Amniotic stem cell (primary cell): ENCODE measurements around the gene SPATS2L.

Experiments used
- DNase-seq: peaks from one replicate; lab custom pipeline; 2025; lab: John Stamatoyannopoulos, UW

The SPATS2L gene

DNA sequence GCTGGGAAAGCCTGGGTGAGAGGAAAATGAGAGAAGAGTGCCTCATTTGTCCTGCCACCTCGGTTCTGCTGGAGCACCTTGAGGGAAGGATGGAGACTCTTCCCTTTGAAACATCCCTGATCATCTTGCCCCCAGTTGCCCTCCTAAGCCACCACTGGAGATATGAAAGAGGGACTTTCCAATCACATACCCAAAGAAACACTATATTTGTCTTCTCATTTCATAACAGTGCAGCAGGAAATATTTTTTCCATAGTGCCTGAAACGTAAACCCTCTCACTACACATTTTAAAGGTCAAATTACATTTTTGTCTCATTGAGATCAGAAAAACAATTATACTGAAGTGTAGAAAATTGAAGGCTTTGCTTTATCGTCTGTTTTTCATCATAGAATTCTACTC is 140.1 kb downstream of the SPATS2L start:
- DNase-seq, result no peak

DNA sequence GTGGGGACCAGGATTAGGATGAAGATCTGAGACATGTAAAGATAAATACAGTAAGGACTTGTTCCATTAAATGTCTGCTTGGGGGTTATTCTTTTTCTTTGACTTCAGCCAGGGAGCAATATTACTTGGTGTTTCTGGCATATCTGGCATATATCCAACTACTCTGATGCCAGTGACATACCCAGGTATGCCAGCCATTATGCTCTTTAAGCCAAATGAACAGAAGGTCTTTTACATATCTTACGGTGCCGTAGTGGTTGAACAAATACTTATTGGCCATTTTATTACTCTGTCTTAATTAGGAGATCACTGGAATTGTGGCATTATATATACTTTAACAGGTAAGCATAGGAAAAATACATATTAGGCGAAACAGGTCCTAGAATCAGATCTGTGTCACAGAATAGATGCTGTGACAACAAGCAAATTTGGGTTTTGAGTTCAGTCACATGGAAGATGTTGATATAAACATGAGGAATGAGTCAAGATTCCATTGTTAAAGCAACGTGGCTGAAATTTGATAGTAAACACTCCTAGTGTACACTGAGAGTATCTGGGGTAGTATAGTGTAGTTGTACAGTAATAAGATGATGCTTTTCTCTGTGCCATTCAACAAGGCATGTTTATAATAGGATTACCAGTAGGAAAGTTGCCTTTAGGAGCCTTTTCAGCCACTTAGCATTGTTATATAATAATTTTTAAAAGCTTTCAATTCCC is 140.8 kb downstream of the SPATS2L start:
- DNase-seq, result no peak

DNA sequence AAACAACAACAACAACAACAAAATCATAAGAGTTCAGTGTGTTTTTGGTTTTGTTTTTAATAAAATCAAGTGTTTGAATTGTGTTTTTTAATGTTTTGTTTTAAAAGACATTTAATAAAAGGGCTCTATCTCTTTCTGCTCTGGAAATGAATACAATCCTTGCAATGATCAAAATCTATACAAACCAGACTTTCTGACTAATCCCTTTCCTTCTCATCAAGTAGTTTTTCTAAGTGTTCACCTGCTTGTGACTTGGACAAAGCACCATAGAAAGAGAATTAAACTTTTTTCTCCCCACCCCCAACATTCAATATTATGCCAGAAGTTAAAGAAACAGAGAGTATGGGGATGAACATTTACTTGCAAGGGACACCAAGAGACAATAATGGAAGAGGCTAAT is 142.0 kb downstream of the SPATS2L start:
- no peak for DNase-seq

DNA sequence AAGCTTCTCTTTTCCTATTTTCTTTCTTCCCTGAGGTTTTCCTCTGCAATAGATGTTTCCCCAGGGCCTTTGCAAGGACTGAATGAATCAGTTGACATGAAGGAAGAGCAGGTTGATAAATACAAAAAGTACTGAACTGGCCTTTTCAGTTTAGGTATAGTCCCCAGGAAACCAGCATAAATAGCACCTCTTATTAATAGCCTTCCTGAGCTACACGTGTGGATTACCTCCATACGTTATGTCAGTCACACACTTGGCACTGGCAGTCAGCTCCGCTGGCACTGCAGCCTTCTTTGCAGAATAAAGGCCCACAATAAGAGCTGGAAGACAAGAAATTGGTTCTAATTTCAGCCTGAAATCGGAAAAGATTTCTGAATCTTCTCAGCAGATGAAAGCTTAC is 142.7 kb downstream of the SPATS2L start:
- no peak for DNase-seq

DNA sequence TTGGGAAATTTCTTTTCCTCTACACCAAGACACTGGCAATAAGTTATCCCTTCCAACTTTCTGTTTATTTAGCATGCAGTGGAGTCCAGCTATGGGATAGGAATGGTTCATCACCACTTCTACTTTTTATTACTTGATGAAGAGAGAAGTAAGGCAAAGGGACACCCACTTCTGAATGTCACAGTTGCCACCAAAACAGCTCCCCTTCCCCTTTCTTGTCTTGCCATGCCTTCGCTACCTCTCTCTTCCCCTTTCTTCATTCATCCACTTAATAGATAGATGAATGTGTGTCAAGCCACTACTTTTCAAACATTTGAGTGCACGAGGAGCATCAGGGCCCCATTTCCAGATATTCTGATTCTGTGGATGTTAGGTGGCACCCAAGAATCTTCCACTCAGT is 143.8 kb downstream of the SPATS2L start:
- DNase-seq, result no peak

DNA sequence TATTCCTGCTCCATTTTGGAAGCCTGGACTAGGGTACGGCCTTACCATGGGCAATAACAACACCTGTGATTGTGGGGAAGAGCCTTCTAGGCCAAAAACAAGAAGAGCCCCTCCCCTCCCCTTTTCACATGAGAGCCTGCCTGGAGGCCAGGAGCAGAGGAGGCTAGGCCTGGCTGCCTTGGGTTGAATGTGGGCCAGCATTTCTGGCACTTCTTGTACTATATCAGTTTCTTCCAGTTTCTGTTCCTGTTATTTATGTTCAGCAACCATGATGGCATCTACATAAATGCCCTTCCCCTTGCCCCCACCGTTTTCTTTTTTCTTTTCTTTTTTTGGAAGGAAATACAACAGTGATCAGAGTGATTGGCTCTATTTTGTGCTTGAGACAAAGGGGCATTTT is 145.0 kb downstream of the SPATS2L start:
- DNase-seq, result no peak

DNA sequence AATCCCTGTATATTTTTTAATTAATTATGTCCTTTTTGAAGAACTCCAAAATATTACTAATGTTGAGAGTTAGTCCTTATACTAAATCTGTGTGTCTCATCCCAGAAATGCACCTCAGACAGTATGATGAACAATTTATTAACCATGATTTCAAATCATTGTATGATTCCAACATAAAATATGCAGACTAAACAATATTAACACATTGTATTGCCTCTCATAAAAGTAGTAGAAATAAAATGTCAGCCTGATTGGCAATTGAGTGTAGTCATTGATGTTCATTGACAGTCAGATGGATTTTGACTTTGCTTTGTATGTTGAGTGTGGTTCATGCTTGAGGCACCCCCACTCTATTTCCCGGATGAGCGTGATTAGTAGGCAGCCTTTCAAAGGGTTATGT is 145.9 kb downstream of the SPATS2L start:
- no peak for DNase-seq

DNA sequence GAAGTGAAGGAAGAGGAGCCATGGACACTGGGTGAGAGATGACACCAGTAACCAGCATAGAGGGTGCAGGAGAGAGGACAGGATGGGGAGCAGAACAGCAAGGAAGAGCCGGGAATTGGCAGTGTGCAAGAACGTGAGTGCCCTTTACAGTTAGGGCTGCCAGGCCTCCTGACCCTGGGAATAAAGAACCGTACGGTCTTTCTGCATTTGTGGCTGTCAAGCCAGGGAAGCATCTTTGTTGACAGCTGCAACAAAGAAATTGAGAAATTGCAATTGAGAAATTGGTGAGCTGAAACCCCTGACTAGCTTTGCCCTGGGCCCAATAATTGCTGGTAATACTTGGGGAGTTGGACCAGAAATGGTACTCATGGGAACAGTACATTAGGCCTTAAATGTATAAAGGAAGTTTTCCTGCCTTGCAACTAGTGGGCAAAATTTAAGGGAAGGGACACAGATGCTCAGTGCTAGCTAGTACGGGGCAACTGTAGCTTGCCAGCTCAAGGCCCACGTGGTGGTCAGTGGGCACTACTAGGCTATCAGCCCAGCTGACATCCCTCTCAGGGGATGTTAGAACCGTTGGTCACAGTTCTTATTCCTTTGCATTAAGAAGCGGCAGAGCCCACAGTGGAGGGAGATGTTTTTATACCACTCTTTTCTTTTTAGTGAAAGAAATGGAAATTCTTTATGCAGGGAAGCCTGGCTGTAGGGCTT is 146.8 kb downstream of the SPATS2L start:
- no peak for DNase-seq

DNA sequence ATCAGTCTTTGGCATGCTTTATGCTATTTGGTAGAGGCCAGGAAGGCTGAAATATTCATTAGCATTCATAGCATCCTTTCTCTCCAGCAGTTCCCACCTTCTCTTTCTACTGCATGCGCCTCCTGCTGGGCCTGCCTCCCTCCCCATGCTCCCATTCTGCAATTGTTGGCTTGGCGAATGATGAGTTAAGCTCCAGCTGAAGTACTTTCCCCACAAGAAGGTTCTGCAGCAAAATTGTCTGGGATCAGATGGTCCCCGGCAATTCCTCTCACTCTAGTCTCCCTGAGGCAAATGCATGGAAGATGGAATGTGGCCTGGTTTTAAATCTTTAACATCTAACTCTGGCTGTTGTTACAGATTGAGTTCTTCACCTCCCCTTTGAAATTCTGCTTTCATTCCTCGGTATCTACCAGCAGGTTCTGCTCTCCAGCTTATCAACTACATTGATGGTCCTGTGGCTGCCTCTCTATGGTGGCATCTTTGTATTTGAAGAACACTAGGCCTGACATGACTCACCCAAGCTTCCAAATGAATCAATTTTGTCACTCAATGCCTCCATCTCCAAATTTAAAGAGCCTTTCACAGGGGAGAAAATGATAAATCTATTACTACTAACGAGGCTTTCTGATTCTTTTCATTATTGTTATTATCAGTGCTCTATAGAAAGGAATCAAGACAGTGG is 147.5 kb downstream of the SPATS2L start:
- no peak for DNase-seq

DNA sequence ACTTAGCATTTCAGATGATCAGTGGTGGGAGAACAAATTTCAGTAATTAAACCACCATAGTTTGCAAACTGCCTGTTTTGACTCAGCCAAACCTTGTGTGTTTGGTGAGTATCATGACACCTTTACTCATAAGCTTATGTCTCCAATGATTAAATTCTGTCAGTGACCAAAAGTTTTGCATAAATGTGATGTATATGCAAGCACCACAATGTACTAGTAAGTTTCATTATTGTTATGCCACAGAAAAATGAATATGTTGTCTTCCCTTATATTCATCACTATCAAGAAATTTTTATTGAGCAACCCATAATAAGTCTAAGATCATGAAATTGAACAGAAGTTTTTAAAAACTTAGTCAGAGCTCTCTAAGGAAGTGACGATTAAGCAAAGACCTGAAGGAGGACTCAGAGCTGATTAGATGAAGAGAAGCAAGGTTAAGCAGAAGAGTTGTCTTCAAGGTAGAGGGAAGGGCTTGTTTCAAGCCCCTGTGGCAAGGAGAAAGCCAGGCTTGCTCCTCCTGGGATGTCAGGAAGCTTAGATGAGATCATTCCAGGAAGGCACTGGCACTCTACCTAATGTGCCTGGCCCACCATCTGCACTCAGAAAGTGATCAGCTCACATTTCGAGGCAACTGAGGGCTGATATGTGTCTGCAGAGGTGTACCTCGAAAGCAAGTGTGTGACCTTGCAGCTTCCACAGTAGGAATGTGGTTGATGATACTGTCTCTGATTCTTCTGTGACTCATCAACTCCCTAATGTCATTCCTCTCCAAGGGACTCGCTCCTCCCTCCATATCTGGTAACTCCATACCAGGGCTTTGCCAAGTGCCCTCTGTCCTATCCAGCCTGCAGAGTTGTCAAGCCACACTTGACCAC is 148.7 kb downstream of the SPATS2L start:
- no peak for DNase-seq

DNA sequence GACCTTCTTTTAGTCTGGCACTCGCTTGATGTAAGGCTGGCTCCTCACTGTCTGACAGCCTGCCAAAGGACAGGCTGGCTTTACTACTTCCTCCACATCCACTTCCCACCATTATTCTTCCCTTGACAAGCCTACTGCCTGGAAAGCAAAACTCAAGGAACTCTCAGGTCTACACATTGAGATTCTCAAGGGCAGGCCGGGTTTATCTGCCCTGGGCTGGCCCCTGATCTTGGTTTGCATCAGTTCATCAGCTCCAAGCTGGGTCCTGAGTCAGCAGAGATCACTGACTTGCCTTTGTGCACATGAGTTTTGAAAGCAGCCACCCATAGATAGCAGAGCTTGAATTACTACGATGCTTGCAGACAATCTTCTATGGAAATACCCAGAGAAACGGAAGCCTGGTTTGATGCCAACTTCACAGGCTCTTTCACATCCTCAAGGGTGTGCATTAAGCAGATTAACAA is 149.5 kb downstream of the SPATS2L start:
- no peak for DNase-seq

DNA sequence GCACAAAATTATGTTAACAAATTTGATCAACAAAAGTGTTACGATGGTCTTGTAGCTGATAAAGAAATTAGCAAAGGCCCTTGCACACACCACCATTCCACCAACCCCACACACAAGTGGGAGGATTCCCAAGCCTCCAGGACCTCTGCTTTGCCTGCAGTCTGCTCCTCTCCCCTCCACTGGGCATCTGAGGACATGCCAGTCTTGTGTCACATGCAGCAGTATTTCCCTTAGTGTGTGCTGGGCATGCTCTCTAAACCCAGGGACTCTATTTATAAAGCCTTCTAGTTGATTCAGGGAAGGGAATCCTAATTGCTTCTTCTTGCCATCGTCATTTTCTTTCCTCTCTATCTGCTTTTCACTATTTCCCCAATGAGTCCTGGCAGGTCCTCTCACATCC is 150.1 kb downstream of the SPATS2L start:
- no peak for DNase-seq

DNA sequence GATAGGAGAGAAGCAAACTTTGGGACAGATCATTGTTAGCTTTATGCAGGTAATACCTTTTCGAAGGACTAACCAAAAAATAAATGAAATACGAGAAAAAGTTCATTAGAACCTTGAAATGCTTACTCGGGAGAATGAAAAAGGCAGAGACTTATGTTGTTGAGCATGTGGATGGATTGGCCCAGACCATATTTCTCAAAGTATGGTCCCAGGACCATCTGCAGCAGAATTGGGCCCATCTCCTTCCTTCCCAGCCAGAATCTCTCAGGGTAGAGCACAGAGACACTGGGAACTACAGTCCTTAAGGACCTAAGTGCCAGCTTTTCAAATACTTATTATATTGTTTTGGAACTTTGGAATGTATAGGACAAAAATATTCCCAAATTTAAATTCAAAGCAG is 152.6 kb downstream of the SPATS2L start:
- no peak for DNase-seq

DNA sequence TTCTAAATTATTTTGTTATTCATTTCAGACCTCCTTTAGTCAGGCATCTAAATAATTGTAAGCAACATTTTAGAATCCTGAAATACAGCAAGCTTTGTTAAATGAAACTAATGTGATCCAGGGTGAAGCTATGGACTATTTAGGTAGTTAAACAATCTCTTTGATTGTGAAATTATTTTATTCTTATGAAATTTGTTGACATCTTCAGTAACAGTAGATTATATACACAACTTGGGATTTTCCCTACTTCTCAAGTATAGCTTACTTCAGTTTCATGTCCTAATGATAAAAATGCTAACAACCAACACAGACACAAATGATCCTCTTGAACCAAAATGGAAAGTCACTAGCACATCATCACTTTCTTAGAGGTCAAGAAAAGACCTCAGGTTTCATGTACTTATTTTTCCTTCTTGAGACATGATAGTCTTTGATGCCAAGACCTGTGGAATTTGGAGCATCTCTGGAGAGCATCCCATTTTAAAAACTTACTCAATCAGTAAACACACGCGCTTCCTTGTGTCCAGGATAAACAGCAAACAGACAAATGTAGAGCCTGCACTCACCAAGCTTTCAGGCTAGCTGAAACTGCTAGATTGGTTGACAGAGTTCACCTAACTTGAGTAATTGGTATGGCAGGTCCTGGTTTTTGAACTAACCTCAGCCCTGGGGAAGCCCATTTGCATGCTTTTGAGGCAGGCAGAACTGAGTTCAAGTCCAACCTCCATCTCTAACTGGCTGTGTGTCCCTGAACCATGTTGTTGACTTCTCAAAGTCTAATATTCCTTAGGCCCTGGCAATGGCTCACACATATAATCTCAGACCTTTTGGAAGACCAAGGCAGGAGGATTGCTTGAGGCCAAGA is 155.6 kb downstream of the SPATS2L start:
- no peak for DNase-seq

DNA sequence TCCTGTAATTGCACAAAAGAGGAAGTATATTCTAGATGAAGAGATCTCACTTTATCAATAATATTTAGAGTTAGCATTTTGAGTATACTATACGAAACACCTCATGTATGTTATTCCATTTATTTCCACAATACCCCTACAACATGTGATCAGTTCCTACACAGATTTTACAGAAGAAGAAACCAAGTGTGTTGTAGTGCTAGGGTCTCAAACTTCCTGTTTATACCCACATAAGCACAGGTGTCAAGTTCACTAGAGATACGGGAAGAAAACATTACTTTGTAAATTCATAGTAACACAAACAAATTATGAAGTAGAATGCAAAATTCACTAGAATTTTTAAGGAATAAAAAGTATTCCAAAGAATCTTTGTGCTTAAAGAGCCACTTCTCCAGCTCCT is 157.0 kb downstream of the SPATS2L start:
- DNase-seq, result no peak

DNA sequence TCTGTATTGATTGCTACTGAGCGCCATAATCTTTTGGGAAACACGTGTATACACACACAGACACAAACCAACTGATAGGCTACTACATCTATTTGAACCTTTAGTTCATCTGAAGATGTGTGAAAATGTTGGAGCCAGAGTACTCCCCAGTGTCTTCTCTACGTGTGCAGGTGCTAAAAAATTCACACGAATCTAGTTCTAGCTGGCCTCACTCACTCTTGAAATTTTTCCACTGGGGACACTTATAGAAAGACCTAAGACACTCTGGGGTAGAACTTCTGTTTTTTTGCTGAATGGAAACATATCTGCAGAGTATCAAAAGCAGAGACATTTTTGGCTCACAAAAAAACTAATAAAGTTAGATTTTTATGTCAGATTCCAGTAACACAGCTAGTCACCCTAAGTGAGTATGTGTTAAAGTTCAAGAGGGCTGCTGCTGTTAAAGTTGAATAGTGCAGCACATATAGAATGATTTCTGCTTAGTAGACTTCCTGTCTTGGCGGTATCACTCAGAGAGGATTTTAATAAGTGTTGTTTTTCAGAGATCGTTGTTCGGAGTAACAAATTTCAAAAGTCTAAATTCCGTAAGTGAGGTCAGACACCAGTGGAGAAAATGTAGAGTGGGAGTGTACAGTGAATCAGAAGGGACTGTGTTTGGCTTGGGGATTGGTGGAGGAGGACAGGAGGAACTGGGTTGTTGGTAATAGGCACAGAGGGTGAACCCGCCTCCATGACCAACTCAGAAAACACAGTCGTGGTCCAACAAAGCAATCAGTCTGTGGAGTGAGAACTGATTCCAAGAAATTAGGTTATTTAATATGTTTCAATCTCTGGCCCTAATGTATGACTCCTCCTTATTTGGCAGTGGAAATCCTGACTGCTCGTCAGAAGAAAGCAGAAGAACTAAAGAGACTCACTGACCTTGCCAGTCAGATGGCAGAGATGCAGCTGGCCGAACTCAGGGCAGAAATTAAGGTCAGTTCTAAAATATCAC is 160.2 kb downstream of the SPATS2L start:
- DNase-seq, result no peak

DNA sequence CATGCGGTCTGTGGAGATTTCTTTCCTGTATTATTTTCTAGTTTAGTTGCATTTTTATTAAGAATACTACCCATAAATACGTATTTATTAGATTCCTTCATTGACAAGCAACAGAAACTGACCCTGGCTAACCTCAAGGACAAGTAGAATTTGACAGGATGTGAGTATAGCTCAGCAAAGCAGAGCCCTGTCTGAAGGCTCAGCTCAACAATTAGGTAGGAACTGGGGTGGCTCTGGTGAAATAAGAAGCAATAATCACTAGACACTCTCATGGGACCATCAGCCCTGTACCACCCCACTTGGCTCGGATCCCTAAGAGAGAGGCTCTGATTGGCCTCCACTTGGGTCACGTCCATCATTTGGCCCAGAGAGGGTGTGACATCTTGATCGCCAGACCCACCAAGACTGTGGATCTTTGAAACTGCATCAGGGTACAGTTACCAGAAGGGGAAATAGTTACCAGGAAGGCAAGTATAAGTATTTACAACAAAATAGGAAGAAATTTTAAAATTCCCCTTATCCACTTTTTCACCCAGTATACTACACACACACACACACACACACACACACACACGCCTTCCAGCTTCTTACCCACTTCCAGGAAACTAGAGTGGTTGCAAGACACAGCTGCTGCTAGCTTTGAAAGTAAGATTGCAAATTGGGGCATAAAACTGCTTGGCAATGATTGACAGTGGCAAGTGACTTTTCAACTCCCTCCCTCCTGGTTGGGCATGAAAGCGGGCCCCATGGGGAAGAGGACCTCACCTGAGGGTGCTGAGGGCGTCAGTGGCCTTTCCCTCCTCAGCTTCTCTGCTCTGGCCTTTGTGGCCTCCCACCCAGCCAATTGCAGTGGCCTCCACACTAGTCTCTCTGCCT is 161.6 kb downstream of the SPATS2L start:
- no peak for DNase-seq

DNA sequence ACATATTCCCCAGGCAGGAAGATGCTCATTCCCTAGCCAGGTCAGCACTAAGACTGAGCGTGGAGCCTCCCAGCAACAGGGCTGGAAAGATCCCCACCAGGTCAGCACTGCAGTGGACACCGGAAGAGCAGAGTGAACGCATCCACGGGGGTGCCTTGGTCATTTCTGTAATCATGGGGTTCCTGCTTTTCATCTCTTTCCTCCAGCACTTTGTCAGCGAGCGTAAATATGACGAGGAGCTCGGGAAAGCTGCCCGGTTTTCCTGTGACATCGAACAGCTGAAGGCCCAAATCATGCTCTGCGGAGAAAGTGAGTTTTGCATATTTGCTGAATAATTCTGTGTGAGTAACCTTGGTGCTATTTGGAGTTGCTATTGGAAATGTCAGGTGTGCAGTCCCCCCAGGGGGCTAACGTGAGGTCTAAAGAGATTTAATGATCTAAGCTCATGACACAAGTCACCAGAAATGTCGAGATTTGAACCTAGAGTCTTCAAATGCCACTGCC is 163.3 kb downstream of the SPATS2L start:
- no peak for DNase-seq

DNA sequence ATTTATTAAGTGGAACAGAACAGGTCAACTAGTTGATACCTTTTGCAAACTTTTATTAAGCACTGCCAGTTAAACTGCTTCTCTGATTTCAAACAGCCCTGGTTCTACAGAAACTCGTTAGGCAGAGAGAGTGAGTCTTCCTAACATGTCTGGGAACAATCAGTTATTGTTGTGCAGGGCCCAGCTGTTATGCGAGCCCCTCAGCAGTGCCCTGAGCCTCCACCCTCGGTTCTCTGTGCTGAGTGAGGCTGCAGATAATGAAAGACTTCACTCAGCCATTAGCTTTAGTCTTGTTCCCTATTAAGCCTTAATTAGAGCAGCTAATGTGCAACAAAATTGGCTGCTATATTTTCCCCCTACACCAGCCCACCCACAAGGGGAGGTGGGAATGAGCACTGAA is 163.7 kb downstream of the SPATS2L start:
- DNase-seq, result no peak
